HepG2 (cell line): ENCODE results near the gene CYTH1. TPM values are rescaled to one million over a fixed set of nuclear protein-coding genes. Genes with fewer than 3 reads are reported as not detected.

Experiments
- DNMT3B ChIP-seq: conservative IDR thresholded peaks from 2 replicates; pipeline ENCODE4 v1.6.1; 2016; ENCODE audit warnings: missing biosample characterization, control low read depth
- ESRRA ChIP-seq: sonication (generic); formaldehyde crosslinking; IDR thresholded peaks from 2 replicates; pipeline ENCODE4 v1.5.1; 2020; ENCODE audit warnings: mild to moderate bottlenecking, low read depth, missing genetic modification reagents
- HDAC1 ChIP-seq: sonication (generic); formaldehyde crosslinking; IDR thresholded peaks from 2 replicates; pipeline ENCODE4 v1.5.1; 2020; ENCODE audit warnings: mild to moderate bottlenecking, missing genetic modification reagents
- HNF4G ChIP-seq, 2 experiments: sonication (generic) in 1 of 2; formaldehyde crosslinking in 1 of 2; IDR thresholded peaks; 2 replicates each; pipeline versions ENCODE4 v1.4.0 to v1.6.1; 2011 to 2020; ENCODE audit warnings: borderline replicate concordance in 2 of 2, low read depth in 2 of 2, mild to moderate bottlenecking in 2 of 2, low read length in 1 of 2, missing genetic modification reagents in 1 of 2, moderate library complexity in 1 of 2
- HNRNPLL ChIP-seq: fragments of 200-400 bp; formaldehyde crosslinking; IDR thresholded peaks from 2 replicates; pipeline ENCODE4 v1.6.1; 2017; ENCODE audit warnings: mild to moderate bottlenecking, low read depth, low read length; ENCODE audit not compliant: poor library complexity, severe bottlenecking
- KDM5A ChIP-seq: fragments of 200-600 bp; sonication (generic); IDR thresholded peaks from 2 replicates; pipeline ENCODE4 v1.7.0; 2018; ENCODE audit warnings: antibody characterized with exemption, mild to moderate bottlenecking, low read length, borderline replicate concordance
- MED1 ChIP-seq: sonication (generic); formaldehyde crosslinking; IDR thresholded peaks from 2 replicates; pipeline ENCODE4 v1.4.0; 2020; ENCODE audit warnings: missing genetic modification reagents
- NCOR1 ChIP-seq: fragments of 200-600 bp; sonication (generic); IDR thresholded peaks from 2 replicates; pipeline ENCODE4 v1.7.0; 2017; ENCODE audit warnings: antibody characterized with exemption, low read length, borderline replicate concordance
- NFE2 ChIP-seq: sonication (generic); formaldehyde crosslinking; IDR thresholded peaks from 2 replicates; pipeline ENCODE4 v1.4.0; 2020; ENCODE audit warnings: missing genetic modification reagents
- NONO ChIP-seq, 2 experiments: fragments of 450-650 bp in 1 of 2; sonication (generic) in 1 of 2; formaldehyde crosslinking in 1 of 2; IDR thresholded peaks in 1 of 2; conservative IDR thresholded peaks in 1 of 2; 2 replicates each; pipeline versions ENCODE4 v1.6.1 to v1.8.0; 2017 to 2022; ENCODE audit warnings: mild to moderate bottlenecking in 1 of 2, missing genetic modification reagents in 1 of 2, moderate library complexity in 1 of 2
- SIX4 ChIP-seq: sonication (generic); formaldehyde crosslinking; IDR thresholded peaks from 2 replicates; pipeline ENCODE4 v1.4.0; 2020; ENCODE audit warnings: missing genetic modification reagents
- SMARCE1 ChIP-seq: fragments of 450-650 bp; IDR thresholded peaks from 2 replicates; pipeline ENCODE4 v1.6.1; 2017; ENCODE audit warnings: borderline replicate concordance
- ZBTB3 ChIP-seq: sonication (generic); formaldehyde crosslinking; IDR thresholded peaks from 2 replicates; pipeline ENCODE4 v1.4.0; 2020; ENCODE audit warnings: low read depth, mild to moderate bottlenecking, moderate library complexity, missing genetic modification reagents, borderline replicate concordance
- ZBTB37 ChIP-seq: sonication (generic); formaldehyde crosslinking; IDR thresholded peaks from 2 replicates; pipeline ENCODE4 v1.4.0; 2020; ENCODE audit warnings: mild to moderate bottlenecking, missing genetic modification reagents
- ZNF3 ChIP-seq: IDR thresholded peaks from 2 replicates; pipeline ENCODE4 v1.7.0; 2017; ENCODE audit warnings: inconsistent platforms
- ZNF333 ChIP-seq: sonication (generic); formaldehyde crosslinking; IDR thresholded peaks from 2 replicates; pipeline ENCODE4 v1.4.0; 2020; ENCODE audit warnings: mild to moderate bottlenecking, missing genetic modification reagents, borderline replicate concordance
- ZNF556 ChIP-seq: sonication (generic); formaldehyde crosslinking; IDR thresholded peaks from 2 replicates; pipeline ENCODE4 v1.4.0; 2020; ENCODE audit warnings: mild to moderate bottlenecking, missing genetic modification reagents, borderline replicate concordance
- ZNF674 ChIP-seq: sonication (generic); formaldehyde crosslinking; IDR thresholded peaks from 2 replicates; pipeline ENCODE4 v1.5.0; 2020; ENCODE audit warnings: low read depth, mild to moderate bottlenecking, missing genetic modification reagents
- ZNF777 ChIP-seq: sonication (generic); formaldehyde crosslinking; IDR thresholded peaks from 2 replicates; pipeline ENCODE4 v1.4.0; 2020; ENCODE audit warnings: missing genetic modification reagents
- ZNF850 ChIP-seq: sonication (generic); formaldehyde crosslinking; conservative IDR thresholded peaks from 2 replicates; pipeline ENCODE4 v1.9.0; 2021; ENCODE audit warnings: mild to moderate bottlenecking, missing genetic modification reagents
- polyA plus RNA-seq, 8 experiments: library from polyadenylated mRNA; depleted of rRNA in 3 of 8; stranded (reverse) in 7 of 8; unstranded in 1 of 8; fragments of >200 nt; fragmentation: Illumina TruSeq in 4 of 8; extraction: Trizol in 4 of 8; gene quantifications; 2 replicates each; pipeline versions ENCODE4 v1.2.1 to v1.2.3, GENCODE V29; 2011 to 2016; ENCODE audit warnings: low read depth in 4 of 8, missing spikeins in 1 of 8, mixed read lengths in 1 of 8; ENCODE audit not compliant: insufficient read depth in 1 of 8
- total RNA-seq, 5 experiments: library from RNA; depleted of rRNA; stranded (reverse); fragments of >200 nt; fragmentation: Illumina TruSeq; extraction: Trizol; gene quantifications; 2 replicates each; pipeline ENCODE4 v1.2.3, GENCODE V29; 2016; ENCODE audit warnings: low read depth in 1 of 5
- TF ChIP-seq, protein P1 (sequence below): IDR thresholded peaks from 2 replicates; pipeline ENCODE4 v1.6.1; 2016; ENCODE audit warnings: low read depth, control low read depth
- TF ChIP-seq, protein P2 (sequence below): sonication (generic); formaldehyde crosslinking; IDR thresholded peaks from 2 replicates; pipeline ENCODE4 v1.5.0; 2020; ENCODE audit warnings: mild to moderate bottlenecking, missing genetic modification reagents, borderline replicate concordance

Gene CYTH1
- total and polyA plus RNA-seq, 2 of the 13 experiments (the other 11 are each of a cell fraction or from before 2014, with no cell fraction given): 20.1 to 48.9 TPM

DNA sequence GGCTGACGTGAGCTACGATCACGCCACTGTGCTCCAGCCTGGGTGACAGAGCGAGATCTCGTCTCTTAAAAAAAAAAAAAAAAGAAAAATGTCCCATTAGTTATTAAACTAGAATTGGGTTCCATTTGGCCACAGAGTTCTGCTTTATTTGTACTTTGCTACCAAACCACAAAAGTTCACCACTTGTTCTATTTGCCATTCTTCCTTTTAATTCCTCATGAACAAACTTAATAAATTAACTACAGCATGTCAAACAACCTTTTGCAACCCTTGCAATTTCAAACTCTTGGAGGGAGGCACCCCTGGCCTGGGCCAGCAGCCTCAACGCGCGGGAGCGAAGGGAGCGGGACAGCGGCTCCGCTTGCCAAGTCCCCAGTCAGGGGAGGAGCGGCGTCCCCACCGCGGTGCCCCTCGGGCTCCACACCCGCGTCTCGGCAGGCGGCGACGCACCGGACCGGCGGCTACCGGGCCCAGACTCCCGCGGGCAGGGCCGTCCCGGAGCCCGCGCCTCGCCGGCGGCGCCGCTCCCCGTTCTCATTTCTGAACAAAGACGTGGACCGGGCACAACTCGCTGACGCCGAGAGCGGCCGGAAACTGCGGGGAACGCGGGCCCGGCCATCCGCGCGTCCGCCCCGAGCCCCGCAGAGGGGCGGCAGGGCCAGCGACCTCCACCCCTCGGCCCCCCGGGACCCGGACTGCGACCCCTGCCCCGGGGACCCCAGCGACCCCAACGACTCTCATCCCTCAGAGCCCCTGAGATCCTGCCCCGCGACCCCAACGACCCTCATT is 775 bp downstream of the CYTH1 start (continued):
- peak; percentile 39 for TF ChIP-seq MED1 (CRISPR knock-in tag)
- TF ChIP-seq HNRNPLL: peak; percentile 80
- TF ChIP-seq ZNF777 (CRISPR knock-in tag): peak; percentile 51; the same call in 1 of the 2 replicates
- TF ChIP-seq SMARCE1: no peak
- TF ChIP-seq NCOR1: no peak
- TF ChIP-seq NFE2 (CRISPR knock-in tag): no peak
- peak; percentile 56; the same call in 1 of the 2 replicates for TF ChIP-seq ZNF556 (CRISPR knock-in tag)
- no peak for TF ChIP-seq ZNF3 (CRISPR knock-in tag)
- TF ChIP-seq KDM5A: 0 out of 2 replicates have a peak, but pooled peaks have one; percentile 6
- no peak for TF ChIP-seq DNMT3B
- no peak for TF ChIP-seq NONO (IDR thresholded peaks at IDR 0.05)
- no peak for TF ChIP-seq NONO (CRISPR knock-in tag; conservative IDR thresholded peaks at IDR 0.05)
- no peak for TF ChIP-seq HNF4G (IDR thresholded peaks at IDR 0.05; ENCODE audit: borderline replicate concordance, low read depth, low read length)
- no peak for TF ChIP-seq HNF4G (CRISPR knock-in tag; IDR thresholded peaks at IDR 0.05; ENCODE audit: borderline replicate concordance, low read depth)
- TF ChIP-seq, protein P1, sequence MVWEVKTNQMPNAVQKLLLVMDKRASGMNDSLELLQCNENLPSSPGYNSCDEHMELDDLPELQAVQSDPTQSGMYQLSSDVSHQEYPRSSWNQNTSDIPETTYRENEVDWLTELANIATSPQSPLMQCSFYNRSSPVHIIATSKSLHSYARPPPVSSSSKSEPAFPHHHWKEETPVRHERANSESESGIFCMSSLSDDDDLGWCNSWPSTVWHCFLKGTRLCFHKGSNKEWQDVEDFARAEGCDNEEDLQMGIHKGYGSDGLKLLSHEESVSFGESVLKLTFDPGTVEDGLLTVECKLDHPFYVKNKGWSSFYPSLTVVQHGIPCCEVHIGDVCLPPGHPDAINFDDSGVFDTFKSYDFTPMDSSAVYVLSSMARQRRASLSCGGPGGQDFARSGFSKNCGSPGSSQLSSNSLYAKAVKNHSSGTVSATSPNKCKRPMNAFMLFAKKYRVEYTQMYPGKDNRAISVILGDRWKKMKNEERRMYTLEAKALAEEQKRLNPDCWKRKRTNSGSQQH (CRISPR knock-in tag): peak; percentile 50; the same call in 1 of the 2 replicates
- TF ChIP-seq SIX4 (CRISPR knock-in tag): no peak
- TF ChIP-seq ZNF674 (CRISPR knock-in tag): no peak
- TF ChIP-seq, protein P2, sequence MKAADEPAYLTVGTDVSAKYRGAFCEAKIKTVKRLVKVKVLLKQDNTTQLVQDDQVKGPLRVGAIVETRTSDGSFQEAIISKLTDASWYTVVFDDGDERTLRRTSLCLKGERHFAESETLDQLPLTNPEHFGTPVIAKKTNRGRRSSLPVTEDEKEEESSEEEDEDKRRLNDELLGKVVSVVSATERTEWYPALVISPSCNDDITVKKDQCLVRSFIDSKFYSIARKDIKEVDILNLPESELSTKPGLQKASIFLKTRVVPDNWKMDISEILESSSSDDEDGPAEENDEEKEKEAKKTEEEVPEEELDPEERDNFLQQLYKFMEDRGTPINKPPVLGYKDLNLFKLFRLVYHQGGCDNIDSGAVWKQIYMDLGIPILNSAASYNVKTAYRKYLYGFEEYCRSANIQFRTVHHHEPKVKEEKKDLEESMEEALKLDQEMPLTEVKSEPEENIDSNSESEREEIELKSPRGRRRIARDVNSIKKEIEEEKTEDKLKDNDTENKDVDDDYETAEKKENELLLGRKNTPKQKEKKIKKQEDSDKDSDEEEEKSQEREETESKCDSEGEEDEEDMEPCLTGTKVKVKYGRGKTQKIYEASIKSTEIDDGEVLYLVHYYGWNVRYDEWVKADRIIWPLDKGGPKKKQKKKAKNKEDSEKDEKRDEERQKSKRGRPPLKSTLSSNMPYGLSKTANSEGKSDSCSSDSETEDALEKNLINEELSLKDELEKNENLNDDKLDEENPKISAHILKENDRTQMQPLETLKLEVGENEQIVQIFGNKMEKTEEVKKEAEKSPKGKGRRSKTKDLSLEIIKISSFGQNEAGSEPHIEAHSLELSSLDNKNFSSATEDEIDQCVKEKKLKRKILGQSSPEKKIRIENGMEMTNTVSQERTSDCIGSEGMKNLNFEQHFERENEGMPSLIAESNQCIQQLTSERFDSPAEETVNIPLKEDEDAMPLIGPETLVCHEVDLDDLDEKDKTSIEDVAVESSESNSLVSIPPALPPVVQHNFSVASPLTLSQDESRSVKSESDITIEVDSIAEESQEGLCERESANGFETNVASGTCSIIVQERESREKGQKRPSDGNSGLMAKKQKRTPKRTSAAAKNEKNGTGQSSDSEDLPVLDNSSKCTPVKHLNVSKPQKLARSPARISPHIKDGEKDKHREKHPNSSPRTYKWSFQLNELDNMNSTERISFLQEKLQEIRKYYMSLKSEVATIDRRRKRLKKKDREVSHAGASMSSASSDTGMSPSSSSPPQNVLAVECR: peak; percentile 45; the same call in 1 of the 2 replicates
- TF ChIP-seq ZBTB37: no peak
- TF ChIP-seq ESRRA (CRISPR knock-in tag): no peak
- TF ChIP-seq ZNF850 (CRISPR knock-in tag): peak; percentile 53; the same call in 1 of the 2 replicates
- TF ChIP-seq ZBTB3 (CRISPR knock-in tag): no peak
- no peak; the same call in 1 of the 2 replicates for TF ChIP-seq ZNF333 (CRISPR knock-in tag)
- TF ChIP-seq HDAC1 (CRISPR knock-in tag): peak; percentile 57
